RPMI7951 (cell line): ENCODE measurements around the gene PCLAF. TPM values are rescaled to one million over a fixed set of nuclear protein-coding genes. Genes with fewer than 3 reads are reported as not detected.
"Not testable (repeated sequence)": the region's sequence is repeated elsewhere in the genome, so short reads cannot be mapped to it uniquely, and the experiment has no call there.

Source experiments
- DNase-seq: peaks from one replicate; pipeline ENCODE4 v3.0.0-alpha.2; 2012; ENCODE audit warnings: low read depth
- total RNA-seq: library from RNA; depleted of rRNA; stranded (reverse); fragments of >200 nt; shearing (Covaris generic); gene quantifications from 2 replicates; pipeline ENCODE4 v1.2.3, GENCODE V29; 2014; rRNA removed

PCLAF gene, protein sequence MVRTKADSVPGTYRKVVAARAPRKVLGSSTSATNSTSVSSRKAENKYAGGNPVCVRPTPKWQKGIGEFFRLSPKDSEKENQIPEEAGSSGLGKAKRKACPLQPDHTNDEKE
- 185 and 229 TPM in 2 replicates for total RNA-seq

DNA sequence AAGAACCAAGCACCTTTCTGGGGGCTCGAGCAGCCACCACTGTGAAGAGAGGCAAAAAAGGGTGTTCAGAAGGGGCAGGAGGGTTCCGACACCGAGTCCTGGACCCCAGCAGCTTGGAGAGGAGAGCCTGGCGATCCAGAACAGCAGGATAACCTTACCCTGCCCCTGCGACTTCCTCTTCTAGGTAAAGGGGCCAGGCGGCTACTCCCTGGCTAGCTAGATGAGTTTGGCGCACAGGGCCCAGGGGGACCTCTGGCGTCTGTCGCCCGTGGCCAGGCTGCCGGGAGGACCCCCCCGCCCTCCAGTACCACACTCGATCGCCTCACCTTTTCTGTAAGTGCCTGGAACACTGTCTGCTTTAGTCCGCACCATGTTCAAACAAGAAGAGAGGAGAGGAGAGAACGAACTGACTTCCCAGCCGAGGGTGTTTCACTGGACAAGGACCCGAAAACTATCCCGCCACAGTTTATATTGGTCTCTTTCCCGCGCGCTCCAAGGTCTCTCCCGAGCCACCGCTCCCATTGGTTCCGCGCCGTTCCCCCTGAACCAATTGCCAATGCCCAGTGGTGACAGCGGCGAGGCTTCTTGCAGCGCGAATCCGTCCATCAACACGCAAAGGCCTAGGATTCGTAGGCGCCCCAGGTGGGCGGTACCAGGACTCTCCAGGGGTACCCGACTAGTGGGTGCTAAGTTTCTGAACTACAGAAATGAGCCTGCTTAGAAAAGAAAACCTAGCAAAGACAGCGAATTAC, at the start of gene PCLAF:
Gene PCLAF (minus strand): TSS at position 442 of the 752 bp plus-strand sequence. CDS start 70 bp downstream, at position 372.
- DNase-seq: peak; percentile 98

DNA sequence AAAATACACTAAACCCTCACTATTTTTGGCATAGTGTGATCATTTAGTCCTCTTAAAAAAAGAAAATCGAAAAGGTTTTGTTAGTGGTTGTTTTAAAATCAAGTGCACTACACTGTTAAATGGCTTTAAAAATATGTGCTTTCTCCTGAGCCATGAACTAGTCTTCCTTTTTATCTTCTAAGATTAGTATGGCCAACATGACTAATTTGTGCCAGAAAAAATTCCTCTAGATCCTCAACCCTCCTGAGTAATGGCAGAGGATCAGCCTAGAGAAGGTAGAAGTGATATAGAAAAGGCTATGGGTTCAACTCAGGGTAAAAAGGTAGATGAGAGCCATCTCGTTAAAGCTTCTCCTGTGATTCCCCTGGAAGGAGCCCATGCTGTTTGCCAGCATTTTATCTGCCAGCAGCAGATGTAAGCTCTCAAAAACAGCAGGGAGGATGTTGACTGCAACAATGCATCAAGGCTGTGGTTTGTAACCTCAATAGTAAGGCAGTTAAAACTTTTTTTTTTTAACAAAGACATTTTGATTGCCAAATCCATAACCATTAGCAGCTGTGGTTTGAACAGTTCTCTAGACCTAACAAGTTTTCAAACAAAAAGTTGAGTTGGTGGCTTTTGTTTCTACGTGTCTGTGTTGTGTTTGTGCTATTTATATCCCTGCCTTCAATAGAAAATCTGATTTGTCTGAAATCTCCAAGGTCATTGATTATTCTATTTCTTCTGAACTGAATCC, 48.9 kb upstream of the PCLAF start:
- DNase-seq: peak; percentile 84

DNA sequence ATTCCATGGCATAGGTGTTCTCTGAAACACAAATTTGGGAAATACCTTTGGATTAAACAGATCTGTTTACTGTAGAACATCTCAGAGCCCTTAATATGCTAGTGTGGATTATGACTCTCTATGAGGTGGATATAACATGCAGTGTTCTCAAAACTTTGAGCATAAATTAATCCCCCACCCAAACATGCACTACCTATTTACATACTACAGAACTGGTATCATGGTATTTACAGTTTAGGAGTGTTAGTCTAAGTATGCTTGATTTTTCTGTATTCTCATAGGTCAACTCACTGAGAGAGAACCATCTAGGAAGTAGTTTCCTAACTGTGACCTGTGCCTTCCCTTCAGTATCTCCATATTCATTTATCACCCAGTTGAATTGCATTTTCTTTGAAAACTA, 48.2 kb upstream of the PCLAF start:
- DNase-seq: no peak

DNA sequence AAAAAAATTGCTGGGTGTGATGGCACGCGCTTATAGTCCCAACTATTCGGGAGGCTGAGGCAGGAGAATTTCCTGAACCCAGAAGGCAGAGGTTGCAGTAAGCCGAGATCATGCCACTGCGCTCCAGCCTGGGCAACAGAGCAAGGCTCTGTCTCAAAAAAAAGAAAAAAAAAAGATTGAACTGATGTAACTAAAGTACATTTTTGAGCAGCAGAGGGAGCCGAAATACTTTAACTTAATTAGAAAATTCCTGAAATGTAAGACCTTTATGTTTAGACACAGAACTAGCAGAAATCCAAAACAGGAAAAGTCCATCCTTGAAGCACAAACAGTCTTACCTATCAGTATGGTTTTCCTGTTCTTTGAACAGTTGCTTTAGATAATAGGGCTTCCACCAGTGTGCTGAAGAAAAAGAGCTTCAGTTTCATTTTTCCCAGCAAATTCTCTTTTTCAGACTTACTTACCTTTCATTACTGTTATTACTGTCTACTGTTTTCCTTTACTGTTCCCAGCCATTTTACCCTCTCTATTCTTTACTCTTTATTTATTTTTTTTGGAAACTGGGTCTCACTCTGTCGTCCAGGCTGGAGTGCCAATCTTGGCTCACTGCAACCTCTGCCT, 45.7 kb upstream of the PCLAF start:
- peak; percentile 30 for DNase-seq

DNA sequence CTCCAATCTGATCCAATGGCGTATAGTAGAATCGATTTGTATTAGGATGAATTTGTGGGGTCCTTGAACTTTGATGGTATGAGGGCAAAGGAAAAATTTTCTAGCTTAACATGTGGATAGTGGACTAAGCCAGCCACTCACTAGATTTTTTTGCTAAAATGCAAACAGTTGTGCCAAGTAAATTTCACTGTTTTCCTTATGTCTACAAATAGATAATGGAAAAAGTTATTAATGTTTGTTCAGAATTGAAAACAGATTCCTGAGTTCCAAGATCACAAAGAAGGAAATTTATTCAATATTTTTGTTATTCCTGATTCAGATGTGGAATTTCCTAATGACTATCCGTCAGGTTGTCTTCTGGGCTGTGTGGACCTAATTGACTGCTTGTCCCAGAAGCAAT, 44.0 kb upstream of the PCLAF start:
- no peak for DNase-seq

DNA sequence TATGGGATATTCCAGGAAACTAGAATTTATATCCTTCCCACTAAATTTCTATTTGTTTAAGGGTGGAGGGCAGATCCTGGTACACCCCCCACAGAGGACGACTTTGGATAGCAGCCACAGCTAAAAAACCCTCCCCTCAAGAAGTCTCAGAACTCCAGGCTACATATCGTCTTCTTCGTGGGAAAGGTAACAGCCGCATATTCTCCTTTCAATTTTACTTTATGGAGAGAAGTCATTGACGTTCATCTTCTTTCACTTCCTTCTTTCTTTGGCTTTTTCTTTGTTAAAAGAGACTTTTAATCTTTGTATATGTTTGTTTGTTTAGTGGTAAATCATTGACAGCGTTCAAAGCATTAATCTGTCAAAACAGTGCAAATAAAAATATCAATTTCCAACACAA, 42.7 kb upstream of the PCLAF start:
- no peak for DNase-seq

DNA sequence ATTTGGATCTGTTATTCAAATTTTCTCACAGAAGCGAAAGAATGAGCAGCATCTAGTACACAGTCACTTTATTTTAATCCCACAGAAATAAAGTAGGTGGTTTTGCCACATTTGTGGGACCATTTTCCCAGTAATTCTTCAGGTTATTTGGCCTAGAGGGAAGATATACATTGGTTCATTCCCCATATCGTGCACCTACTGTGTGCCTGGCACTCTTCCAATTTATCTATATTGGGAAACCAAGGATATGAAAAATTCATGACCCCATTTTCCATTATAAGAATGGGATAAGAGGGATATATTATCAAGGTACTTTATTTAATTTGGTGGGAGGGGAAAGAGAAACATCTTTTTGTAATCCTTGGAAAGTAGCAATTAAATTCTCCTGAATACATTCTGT, 41.5 kb upstream of the PCLAF start:
- no peak for DNase-seq

DNA sequence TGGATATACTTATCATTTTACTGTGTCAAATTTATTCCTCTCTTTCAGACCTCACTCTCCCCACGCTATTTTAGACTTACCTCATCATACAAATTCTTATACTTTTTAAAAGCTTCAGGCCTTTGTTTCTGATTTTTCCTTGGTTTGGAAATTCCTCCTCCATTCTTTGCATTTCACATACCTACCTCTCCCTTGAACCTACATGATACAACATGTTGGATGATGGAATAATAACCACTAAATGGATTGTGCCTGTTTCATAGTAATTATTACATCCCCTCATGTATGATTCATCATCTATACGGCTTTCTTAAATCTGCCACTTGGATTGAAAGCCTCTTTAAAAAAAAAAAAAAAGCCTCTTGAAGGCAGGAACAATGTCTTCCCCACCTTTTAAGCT, 31.0 kb upstream of the PCLAF start:
- no peak for DNase-seq

DNA sequence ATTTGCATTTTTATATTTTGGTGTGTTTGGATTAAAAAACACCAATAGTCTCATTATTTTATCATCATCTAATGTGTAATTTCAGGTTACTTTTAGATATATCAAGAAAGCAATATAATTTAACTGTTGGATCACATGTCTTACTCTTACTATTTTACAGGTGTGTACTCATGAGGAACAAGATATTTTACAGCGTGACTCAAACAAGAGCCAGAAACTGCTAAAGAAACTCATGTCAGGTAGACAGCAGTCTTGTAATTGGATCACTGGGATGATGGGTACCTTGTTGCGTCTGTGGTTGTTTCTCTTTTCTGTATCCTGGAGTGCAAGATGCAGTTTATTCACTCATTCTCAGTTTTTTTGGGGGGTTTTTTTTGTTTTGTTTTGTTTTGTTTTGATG, 19.3 kb upstream of the PCLAF start:
- no peak for DNase-seq

DNA sequence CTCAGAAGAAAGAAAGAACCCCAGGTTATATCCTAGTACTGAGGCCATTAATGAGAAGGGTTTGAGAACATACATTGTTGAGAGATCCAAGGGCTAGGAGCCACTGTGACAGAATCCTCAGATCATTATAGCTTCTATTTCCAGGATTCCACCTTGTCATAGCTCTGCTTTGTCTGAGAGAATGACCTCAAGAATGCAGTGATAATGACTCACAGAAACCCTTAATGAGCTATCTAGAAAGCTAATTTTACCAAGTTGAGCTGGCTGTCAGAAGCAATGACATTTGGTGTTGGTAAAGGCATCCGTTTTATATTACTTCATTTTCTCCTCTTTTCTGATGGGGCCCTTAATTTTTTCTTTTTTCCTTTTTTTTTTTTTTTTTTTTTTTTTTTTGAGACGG, 17.3 kb upstream of the PCLAF start:
- DNase-seq: no peak

DNA sequence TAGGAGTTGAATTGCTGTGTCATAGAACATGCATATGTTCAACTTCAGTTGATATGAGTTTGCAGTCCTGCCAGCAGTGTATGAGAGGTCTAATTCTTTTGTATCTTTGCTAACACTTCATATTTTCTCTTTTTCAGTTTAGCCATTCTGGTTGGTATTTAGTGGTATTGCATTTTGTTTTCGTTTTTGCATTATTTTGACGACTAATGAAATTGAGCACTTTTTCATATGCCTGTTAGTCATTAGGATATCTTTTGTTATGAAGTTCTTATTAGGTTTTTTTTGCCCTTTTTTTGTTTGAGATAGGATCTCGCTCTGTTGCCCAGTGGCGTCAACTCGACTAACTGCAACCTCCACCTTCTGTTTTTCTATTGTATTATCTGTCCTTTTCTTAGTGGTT, 15.5 kb upstream of the PCLAF start:
- DNase-seq: no peak

DNA sequence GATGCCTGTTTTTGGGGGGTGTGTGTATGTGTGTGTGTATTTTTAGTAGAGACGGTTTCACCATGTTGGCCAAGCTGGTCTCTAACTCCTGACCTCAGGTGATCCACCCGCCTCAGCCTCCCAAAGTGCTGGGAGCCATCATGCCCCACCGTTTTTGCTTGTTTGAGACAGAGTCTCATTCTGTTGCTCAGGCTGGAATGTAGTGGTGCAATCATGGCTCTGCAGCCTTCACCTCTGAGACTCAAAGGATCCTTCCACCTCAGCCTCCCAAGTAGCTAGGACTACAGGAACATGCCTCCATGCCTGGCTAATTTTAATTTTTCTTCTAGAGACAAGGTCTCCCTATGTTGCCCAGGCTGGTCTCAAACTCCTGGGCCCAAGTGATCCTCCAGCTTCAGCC, 11.2 kb upstream of the PCLAF start:
- not testable (repeated sequence) for DNase-seq

DNA sequence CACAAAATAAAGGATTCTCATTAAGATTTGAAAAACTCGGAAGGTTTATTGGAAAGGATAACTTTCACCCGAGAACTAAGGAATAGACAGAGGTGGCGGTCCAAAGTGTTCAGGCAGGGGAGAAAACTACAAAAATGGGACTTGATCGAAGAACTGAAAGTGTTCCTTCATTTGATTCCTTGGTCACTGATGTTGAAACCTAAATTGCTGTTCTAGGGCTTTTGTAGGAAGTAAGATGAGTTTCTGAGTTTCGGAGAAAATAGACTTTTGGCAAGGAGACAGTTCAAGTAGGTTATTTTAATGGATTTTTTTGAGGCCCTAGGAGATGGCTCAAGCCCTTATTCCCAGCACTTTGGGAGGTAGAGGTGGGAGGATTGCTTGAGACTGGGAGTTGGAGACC, 7.8 kb upstream of the PCLAF start:
- DNase-seq: no peak

DNA sequence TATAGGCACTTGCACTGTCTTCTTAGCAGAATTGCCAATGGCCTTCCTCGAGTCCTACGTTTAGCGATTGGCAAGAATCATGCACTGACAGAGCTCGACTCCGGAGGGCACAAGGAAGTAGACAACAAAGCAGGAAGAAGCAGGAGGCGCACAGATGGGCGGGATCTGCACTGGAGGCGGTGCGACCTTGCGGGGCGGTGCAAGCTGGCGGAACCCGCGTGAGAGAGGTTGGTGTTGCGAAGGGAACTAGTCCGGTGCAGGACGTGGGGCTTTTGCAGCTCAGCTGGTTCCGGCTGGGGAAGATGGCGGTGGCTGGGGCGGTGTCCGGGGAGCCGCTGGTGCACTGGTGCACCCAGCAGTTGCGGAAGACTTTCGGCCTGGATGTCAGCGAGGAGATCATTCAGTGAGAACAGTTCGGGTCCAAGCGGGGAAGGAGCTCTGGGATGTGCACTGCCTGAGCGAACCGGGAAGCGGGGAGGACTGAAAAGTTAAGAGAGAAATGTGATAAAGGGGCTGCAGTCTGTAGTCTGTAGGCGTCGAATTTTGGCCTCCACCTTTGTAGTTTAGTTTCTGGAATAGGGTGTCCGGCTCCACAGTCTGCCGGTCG, 6.4 kb upstream of the PCLAF start, which contains the start of gene TRIP4:
Gene TRIP4 (plus strand): TSS at position 275 of the 607 bp plus-strand sequence. CDS start 28 bp downstream, at position 303.
- DNase-seq: peak; percentile 98

DNA sequence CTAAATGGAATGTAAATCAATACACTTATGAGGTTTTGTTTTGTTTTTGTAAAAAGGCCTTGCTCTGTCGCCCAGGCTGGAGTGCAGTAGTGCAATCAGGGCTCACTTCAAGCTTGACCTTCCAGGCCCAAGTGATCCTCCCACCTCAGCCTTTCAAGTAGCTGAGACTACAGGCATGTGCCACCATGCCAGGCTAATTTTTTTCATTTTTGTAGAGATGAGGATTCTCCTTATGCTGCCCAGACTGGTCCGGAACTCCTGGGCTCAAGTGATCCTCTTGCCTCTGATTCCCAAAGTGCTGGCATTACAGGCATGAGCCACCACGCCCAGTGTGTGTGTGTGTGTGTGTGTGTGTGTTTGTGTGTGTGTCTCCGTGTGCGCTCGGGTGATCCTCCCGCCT, 5.0 kb upstream of the PCLAF start:
- no peak for DNase-seq

DNA sequence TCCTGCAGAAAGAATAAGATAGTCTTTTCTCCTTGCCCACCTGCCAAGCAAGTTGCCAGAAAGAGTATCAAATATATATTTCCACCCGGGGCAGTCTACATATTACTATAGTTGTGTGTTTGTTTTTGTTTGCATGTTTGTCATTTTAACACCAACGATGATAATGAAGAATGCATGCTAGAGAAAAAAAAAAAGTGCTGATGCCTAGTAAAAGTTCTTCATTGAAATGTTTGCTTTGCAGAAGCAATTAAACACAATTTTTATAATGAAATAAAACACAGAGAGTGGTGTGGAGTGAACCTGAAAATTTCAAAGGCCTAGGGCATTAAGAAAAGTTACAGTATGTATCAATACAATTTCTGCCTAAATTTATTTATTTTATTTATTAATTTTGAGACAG, 2.5 kb upstream of the PCLAF start:
- DNase-seq: no peak

DNA sequence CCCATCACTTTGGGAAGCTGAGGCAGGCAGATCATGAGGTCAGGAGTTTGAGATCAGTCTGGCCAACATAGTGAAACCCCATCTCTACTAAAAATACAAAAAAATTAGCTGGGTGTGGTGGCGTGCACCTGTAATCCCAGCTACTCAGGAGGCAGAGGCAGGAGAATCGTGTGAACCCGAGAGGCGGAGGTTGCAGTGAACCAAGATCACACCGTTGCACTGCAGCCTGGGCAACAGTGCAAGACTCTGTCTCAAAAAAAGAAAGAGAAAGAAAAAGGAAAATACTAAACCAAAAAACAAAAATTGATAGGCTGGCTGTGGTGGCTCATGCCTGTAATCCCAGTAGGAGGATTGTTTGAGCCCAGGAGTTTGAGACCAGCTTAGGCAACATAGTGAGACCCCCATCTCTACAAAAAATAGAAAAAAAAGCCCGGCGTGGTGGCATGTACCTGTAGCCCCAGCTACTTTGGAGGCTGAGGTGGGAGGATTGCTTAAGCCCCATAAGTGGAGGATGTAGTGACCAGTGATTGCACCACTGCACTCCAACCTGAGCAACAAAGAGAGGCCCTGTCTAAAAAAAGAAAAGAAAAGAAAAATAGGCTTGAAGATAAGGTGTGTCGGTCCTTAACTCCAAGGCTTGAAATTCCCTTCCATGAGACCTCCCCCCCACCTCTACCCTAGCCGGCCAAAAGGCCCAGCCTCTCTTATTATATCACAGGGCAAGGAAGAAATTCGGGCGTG, 941 bp downstream of the PCLAF start:
- DNase-seq: not testable (repeated sequence)

DNA sequence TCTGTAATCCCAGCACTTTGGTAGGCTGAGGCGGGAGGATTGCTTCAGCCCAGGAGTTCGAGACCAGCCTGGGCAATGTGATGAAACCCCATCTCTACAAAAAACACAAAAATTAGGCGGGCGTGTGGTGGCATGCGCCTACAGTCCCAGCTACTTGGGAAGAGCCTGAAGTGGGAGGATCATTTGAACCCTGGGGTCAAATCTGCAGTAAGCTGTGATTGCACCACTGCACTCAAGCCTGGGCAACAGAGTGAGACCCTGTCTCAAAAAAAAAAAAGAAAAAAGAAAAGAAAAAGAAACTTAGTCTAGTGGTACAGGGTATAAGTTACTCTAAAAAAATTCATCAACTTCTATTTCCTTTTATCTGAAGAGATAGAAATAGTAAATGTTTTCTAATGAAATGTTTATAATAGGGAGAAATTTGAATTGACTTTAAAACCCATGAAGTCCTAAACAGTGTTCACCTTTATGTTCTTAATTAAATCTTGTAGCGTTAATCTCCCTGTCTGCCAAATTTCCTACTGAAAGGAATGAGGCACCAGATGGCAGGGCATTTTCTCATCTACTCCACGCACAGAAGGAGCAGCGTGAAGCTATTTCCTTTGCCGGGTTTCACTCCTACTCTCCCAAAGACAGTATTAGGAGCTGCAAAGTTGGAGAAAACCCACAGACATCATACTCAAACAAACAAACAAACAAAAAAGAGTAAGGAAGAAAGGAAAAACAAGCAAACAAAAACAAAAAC, 1.9 kb downstream of the PCLAF start:
- peak; percentile 32 for DNase-seq

DNA sequence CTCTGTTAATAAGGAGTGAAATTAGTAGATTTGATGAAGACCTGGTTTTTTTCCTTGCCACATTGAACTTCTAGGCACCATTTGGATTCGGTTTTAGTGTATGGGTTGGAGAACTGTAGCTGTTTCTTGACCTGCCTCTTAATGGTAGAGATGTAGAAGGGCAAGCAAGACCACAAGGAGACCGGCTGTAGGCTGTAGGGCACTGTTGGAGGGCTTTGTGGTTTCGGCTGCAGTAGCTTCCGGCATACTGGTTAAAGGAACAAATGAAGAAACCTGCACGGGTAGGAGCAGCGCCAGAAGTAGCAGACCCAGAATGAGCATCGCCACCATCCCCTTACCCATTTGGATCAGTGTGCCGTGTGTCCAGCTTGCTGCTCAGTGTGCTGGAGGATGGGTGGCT, 7.9 kb downstream of the PCLAF start:
- no peak for DNase-seq

DNA sequence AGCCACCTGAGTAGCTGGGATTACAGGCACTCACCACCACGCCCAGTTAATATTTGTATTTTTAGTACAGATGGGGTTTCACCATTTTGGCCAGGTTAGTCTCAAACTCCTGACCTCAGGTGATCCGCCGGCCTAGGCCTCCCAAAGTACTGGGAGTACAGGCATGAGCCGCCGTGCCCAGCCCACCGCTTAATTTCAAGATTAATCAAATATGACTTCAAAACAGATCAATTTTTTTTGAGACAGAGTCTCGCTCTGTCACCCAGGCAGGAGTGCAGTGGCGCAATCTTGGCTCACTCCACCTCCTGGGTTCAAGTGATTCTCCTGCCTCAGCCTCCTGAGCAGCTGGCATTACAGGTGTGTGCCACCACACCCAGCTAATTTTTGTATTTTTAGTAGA, 9.9 kb downstream of the PCLAF start:
- not testable (repeated sequence) for DNase-seq
